Lower leg skin (tissue), 4 donors: ENCODE measurements around the gene ERCC2. TPM values are rescaled to one million over a fixed set of nuclear protein-coding genes. Genes with fewer than 3 reads are reported as not detected.
A peak's percentile ranks its signal among the peaks of the same experiment; 100 is the strongest.

Source experiments
- DNase-seq, 2 donors: peaks; one replicate each; pipeline ENCODE4 v3.0.0-alpha.2; 2019; ENCODE audit warnings: low spot score in 2 of 2
- H3K4me3 ChIP-seq: fragments of 200-600 bp; sonication (generic); 2 replicates; pipeline ENCODE4 v1.5.1; 2017; ENCODE audit warnings: mild to moderate bottlenecking, low read depth; ENCODE audit not compliant: poor library complexity, severe bottlenecking
- POLR2A ChIP-seq, 2 donors: fragments of 450-650 bp; IDR thresholded peaks; one replicate each; pipeline ENCODE4 v1.6.1; 2016 to 2017; ENCODE audit warnings: antibody characterized with exemption in 2 of 2, mild to moderate bottlenecking in 1 of 2, moderate library complexity in 1 of 2
- WGBS, 2 donors: methylation state at CpG; one replicate each; pipeline ENCODE4 v1.1.5; 2018; 5-methylcytosine and 5-hydroxymethylcytosine counted together
- intact Hi-C: fragments of 100-400 bp; cut with DNase I; formaldehyde crosslinking; loops from one replicate; pipeline ENCODE4 v1.15.0; 2023; ENCODE audit warnings: low total_unique reads
- total RNA-seq, 4 donors: library from RNA; depleted of rRNA; stranded (reverse); fragments of >200 nt; gene quantifications; one replicate each; pipeline ENCODE4 v1.1.0, GENCODE V29; 2016
- TF ChIP-seq, protein P1 (sequence below), 3 donors: fragments of 450-650 bp; IDR thresholded peaks; one replicate each; pipeline ENCODE4 v1.5.1; 2016; ENCODE audit warnings: antibody characterized with exemption in 3 of 3, mild to moderate bottlenecking in 3 of 3, moderate library complexity in 2 of 3

ERCC2 gene
- total RNA-seq, 4 donors from 2014 or later = 8.5 to 22.4 (median 9.8) TPM

DNA sequence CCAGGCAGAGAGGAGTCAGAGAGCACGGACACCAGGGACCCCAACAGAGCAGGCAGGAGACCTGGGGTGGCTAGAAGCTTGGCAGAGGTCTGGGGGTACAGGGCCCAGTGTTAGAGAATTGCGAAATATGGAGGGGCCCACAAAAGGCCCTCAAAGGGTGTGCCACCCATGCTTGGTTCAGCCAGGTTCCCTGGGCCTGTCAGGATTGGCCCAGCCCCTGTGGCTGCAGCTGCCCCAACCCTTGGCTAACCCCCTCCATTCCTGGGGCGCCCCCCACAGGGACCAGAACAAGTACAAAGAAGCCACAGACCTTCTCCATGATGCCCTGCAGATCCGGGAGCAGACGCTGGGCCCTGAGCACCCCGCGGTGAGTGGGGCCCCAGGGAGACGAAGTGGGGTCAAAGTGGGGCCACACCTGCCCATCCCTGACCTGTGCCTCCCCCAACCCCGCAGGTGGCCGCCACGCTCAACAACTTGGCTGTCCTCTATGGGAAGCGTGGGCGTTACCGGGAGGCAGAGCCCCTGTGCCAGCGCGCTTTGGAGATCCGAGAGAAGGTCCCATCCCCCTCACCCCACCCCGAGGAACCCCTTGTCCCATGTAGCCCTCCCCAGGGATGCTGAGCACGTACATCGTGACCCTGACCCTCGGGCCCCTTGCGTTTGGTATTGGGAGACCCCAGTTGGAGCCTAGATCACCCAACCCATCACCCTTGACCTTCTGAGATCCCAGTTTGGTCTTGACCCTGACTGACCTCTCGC lies 21.8 kb downstream of the ERCC2 start:
- TF ChIP-seq, protein P1, sequence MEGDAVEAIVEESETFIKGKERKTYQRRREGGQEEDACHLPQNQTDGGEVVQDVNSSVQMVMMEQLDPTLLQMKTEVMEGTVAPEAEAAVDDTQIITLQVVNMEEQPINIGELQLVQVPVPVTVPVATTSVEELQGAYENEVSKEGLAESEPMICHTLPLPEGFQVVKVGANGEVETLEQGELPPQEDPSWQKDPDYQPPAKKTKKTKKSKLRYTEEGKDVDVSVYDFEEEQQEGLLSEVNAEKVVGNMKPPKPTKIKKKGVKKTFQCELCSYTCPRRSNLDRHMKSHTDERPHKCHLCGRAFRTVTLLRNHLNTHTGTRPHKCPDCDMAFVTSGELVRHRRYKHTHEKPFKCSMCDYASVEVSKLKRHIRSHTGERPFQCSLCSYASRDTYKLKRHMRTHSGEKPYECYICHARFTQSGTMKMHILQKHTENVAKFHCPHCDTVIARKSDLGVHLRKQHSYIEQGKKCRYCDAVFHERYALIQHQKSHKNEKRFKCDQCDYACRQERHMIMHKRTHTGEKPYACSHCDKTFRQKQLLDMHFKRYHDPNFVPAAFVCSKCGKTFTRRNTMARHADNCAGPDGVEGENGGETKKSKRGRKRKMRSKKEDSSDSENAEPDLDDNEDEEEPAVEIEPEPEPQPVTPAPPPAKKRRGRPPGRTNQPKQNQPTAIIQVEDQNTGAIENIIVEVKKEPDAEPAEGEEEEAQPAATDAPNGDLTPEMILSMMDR (IDR thresholded peaks at IDR 0.05) = no peak
- no peak for TF ChIP-seq POLR2A (IDR thresholded peaks at IDR 0.05)
- H3K4me3 ChIP-seq = no peak overlapping the region
- WGBS, 2 donors = 78 to 84% methylated on average over 19 to 23 of the region's 23 CpGs
- intact Hi-C loops = no loop called here
- no peak for DNase-seq

DNA sequence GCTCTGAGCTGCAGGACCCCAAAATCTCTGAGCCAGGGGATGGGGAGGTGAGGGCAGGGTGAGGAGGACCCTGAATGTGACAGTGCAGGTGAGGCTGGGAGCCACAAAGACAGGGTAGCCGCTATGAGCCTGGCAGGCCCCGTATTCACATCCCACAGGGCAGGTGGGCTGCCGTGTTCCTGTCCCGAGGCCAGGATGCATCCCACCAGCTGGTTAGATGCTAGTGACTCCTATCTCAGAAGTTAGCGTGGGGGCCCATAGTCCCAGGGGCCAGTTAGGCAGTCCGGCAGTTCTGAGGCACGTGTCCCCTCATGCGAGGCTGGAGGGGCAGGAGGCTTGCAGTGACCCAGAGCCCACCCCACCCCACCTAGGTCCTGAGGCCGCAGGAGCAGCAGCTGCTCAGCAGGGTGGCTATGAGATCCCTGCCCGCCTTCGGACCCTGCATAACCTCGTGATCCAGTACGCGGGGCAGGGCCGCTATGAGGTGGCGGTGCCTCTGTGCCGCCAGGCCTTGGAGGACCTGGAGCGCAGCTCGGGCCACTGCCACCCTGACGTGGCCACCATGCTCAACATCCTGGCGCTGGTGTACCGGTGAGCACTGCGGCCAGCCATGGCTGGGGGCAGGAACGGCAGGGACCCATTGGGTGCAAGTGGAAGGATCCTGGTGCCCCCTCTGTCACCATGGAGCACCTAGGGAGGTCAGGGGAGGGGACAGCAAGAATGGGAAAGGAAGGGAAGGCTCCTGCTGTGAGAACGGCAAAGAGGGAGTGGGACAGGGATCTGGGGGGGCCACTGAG lies 22.6 kb downstream of the ERCC2 start:
- whole genome bisulfite sequencing, 2 donors = 69 to 78% methylated on average over 15 to 25 of the region's 25 CpGs
- intact Hi-C loops = no loop called here
- DNase-seq = no peak
- no peak overlapping the region for H3K4me3 ChIP-seq
- TF ChIP-seq POLR2A (IDR thresholded peaks at IDR 0.05) = no peak
- TF ChIP-seq, protein P1 (IDR thresholded peaks at IDR 0.05) = no peak

DNA sequence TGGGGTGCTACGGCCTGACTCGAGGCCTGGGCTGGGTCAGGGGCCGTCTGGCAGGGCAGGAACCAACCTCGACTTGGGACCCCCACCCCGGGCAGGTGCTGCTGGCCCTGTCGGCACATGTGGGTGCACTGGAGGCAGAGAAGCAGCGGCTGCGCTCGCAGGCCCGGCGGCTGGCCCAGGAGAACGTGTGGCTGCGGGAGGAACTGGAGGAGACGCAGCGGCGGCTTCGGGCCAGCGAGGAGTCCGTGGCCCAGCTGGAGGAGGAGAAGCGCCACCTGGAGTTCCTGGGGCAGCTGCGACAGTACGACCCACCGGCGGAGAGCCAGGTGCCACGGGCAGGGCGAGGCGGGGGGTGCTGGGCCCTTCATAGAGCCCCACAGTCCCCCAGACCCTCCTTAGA lies 23.9 kb downstream of the ERCC2 start:
- no peak overlapping the region for H3K4me3 ChIP-seq
- TF ChIP-seq, protein P1 (IDR thresholded peaks at IDR 0.05) = no peak
- TF ChIP-seq POLR2A (IDR thresholded peaks at IDR 0.05) = no peak
- 38 to 56% methylated on average over 15 to 25 of the region's 27 CpGs for whole genome bisulfite sequencing, 2 donors
- intact Hi-C loops = no loop called here
- DNase-seq = no peak

DNA sequence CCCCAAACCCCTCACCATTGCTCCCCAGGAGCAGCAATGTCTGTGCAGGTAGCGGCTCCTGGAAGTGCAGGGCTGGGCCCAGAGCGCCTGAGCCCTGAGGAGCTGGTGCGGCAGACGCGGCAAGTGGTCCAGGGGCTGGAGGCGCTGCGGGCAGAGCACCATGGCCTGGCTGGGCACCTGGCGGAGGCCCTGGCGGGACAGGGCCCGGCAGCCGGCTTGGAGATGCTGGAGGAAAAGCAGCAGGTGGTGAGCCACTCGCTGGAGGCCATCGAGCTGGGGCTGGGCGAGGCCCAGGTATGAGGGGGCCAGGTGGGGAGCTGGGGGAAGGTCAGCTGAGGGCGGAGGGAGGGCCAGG lies 24.9 kb downstream of the ERCC2 start:
- H3K4me3 ChIP-seq = no peak overlapping the region
- WGBS, 2 donors = 50 to 69% methylated on average over 15 of the region's 15 CpGs
- no peak for DNase-seq
- TF ChIP-seq, protein P1 (IDR thresholded peaks at IDR 0.05) = no peak
- no peak for TF ChIP-seq POLR2A (IDR thresholded peaks at IDR 0.05)
- intact Hi-C loops = no loop called here

DNA sequence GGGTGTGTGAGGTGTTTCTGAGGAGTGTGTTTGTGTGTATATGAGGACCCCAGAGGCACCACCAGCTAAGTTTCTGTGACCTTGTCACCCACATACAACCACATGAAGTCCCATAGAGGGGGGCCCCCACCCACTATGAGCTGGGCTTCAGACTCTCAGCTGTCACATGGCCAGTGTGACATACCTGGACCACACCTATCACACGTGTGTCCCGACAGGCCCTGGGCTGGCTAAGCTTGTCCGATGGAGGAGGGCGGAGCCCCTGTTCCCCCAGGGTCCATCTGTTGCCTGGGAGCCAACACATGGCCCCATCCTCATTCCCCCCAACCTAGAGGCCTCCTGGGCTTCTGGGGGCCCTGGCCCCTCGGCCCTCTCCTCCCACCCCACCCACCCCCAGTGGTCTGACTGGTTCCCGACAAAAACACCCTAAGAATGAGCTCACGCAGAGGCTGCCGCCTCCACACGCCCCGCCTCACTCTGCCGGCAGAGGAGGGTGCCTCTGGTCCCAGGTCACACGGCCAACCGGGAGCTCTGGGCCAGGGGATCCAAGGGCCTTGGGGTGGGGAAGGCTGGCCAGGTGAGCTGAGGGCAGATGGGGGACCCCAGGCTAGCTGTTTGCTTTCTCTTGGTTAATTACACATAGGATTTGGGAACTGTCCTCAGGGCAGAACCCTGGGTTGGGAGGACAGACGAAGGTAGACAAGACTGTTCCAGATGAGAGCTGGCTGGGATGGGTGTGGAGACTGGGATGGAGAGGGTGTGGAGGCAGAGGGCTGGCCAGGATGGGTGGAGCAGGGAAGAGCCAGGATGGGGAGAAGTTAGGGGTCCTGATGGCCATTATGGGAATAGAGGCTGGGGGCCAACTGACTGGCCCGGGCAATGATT lies 25.5 kb downstream of the ERCC2 start:
- H3K4me3 ChIP-seq = no peak overlapping the region
- TF ChIP-seq, protein P1 (IDR thresholded peaks at IDR 0.05) = no peak
- no peak for TF ChIP-seq POLR2A (IDR thresholded peaks at IDR 0.05)
- intact Hi-C loops = no loop called here
- peak in 1 of 2 donors; percentile 35 for DNase-seq
- 18 to 42% methylated on average over 7 to 13 of the region's 15 CpGs for WGBS, 2 donors
